Non-pigmented ciliary epithelial cell (primary cell): ENCODE data around the gene CD164L2.

Source experiments
- DNase-seq: peaks from one replicate; pipeline ENCODE4 v3.0.0-alpha.2; 2010; ENCODE audit warnings: low read depth

Gene CD164L2

GRCh38 chr1:27405074-27405473 is 21.9 kb upstream of the CD164L2 start:
- DNase-seq = no peak

- no peak for DNase-seq
Measured at GRCh38 chr1:27403931-27404330, 20.8 kb upstream of the CD164L2 start.

- DNase-seq = no peak
Measured at GRCh38 chr1:27403065-27403726, 20.1 kb upstream of the CD164L2 start.

GRCh38 chr1:27402349-27402754 is 19.2 kb upstream of the CD164L2 start:
- DNase-seq = no peak

- DNase-seq = no peak
Measured at GRCh38 chr1:27400963-27401341, 17.8 kb upstream of the CD164L2 start.

- no peak for DNase-seq
Measured at GRCh38 chr1:27400082-27400962, 17.2 kb upstream of the CD164L2 start.

GRCh38 chr1:27399251-27400025 is 16.3 kb upstream of the CD164L2 start:
- DNase-seq = no peak

GRCh38 chr1:27398405-27399149 is 15.4 kb upstream of the CD164L2 start:
- DNase-seq = no peak

- DNase-seq = no peak
Measured at GRCh38 chr1:27397749-27398148, 14.6 kb upstream of the CD164L2 start.

- DNase-seq = no peak
Measured at GRCh38 chr1:27397110-27397509, 14.0 kb upstream of the CD164L2 start.

- no peak for DNase-seq
Measured at GRCh38 chr1:27395441-27396195, 12.5 kb upstream of the CD164L2 start.

- no peak for DNase-seq
Measured at GRCh38 chr1:27394925-27395324, 11.8 kb upstream of the CD164L2 start.

- no peak for DNase-seq
Measured at GRCh38 chr1:27394282-27394658, 11.1 kb upstream of the CD164L2 start.

- no peak for DNase-seq
Measured at GRCh38 chr1:27393641-27394281, 10.6 kb upstream of the CD164L2 start.

GRCh38 chr1:27392778-27393635 is 9.9 kb upstream of the CD164L2 start:
- DNase-seq = no peak

- no peak for DNase-seq
Measured at GRCh38 chr1:27392096-27392777, 9.1 kb upstream of the CD164L2 start, which contains the start of gene GPR3. TSS of gene GPR3 (plus strand) at chr1:27392622. CDS start at chr1:27393799, 1,177 bp downstream.

GRCh38 chr1:27391511-27392095 is 8.5 kb upstream of the CD164L2 start:
- no peak for DNase-seq

GRCh38 chr1:27388337-27389005 is 5.3 kb upstream of the CD164L2 start:
- no peak for DNase-seq
